Heart left ventricle (tissue), 16 donors: ENCODE data around the gene TEX264. TPM values are rescaled to one million over a fixed set of nuclear protein-coding genes. Genes with fewer than 3 reads are reported as not detected.

Experiments
- ATAC-seq, 4 donors: fragments of 200-7000 bp; cut with Tn5 transposase; one replicate each; pipeline ENCODE4 v1.9.1; 2020 to 2022; ENCODE audit warnings: moderate library complexity in 4 of 4, mild to moderate bottlenecking in 3 of 4, moderate number of reproducible peaks in 1 of 4
- DNase-seq, 5 donors: peaks; one replicate each; pipeline ENCODE4 v3.0.0-alpha.2; 2020
- H3K27ac ChIP-seq, 12 donors: fragments of 200-600 bp; sonication (generic) in 4 of 12; one replicate each; pipeline versions ENCODE4 v1.5.0 to v1.8.0; 2016 to 2022; ENCODE audit warnings: mild to moderate bottlenecking in 2 of 12
- H3K27me3 ChIP-seq, 9 donors: fragments of 200-600 bp; sonication (generic) in 2 of 9; one replicate each; pipeline versions ENCODE4 v1.5.1 to v1.8.0; 2016 to 2022; ENCODE audit warnings: mild to moderate bottlenecking in 3 of 9
- H3K36me3 ChIP-seq, 9 donors: fragments of 200-600 bp; sonication (generic) in 2 of 9; one replicate each; pipeline versions ENCODE4 v1.5.0 to v1.8.0; 2018 to 2022; ENCODE audit warnings: mild to moderate bottlenecking in 2 of 9
- H3K4me1 ChIP-seq, 12 donors: fragments of 200-600 bp; sonication (generic) in 4 of 12; one replicate each; pipeline versions ENCODE4 v1.5.0 to v1.8.0; 2016 to 2022; ENCODE audit warnings: mild to moderate bottlenecking in 3 of 12
- H3K4me3 ChIP-seq, 12 donors: fragments of 200-600 bp; sonication (generic) in 4 of 12; one replicate each; pipeline versions ENCODE4 v1.5.0 to v1.8.0; 2017 to 2022; ENCODE audit warnings: mild to moderate bottlenecking in 9 of 12, moderate library complexity in 4 of 12
- H3K9me3 ChIP-seq, 12 donors: fragments of 200-600 bp; sonication (generic) in 4 of 12; one replicate each; pipeline versions ENCODE4 v1.5.0 to v1.8.0; 2016 to 2022; ENCODE audit warnings: mild to moderate bottlenecking in 1 of 12
- CTCF ChIP-seq, 12 donors: fragments of 200-600 bp; sonication (generic) in 4 of 12; IDR thresholded peaks; one replicate each; pipeline versions ENCODE4 v1.5.0 to v1.8.0; 2018 to 2022; ENCODE audit warnings: antibody characterized with exemption in 12 of 12, mild to moderate bottlenecking in 5 of 12
- POLR2A ChIP-seq, 2 donors: fragments of 450-650 bp; IDR thresholded peaks; one replicate each; pipeline ENCODE4 v1.6.1; 2017; ENCODE audit warnings: antibody characterized with exemption in 2 of 2, mild to moderate bottlenecking in 2 of 2, moderate library complexity in 2 of 2
- WGBS, 4 donors: extraction: QIAGEN DNeasy Blood & Tissue Kit in 2 of 4; methylation state at CpG; one replicate each; pipeline versions ENCODE4 v1.1.5 to v1.1.7; 2013 to 2018; 5-methylcytosine and 5-hydroxymethylcytosine counted together
- intact Hi-C, 10 donors: fragments of 100-400 bp; cut with DNase I; formaldehyde crosslinking; loops; one replicate each; pipeline versions ENCODE4 v1.11.1 to v1.14.2; 2022
- polyA plus RNA-seq, 2 donors: library from polyadenylated mRNA; stranded (reverse); fragments of 200-250 nt; gene quantifications; one replicate each; pipeline ENCODE4 v1.2.3, GENCODE V29; 2013
- total RNA-seq, 9 donors: library from RNA; depleted of rRNA in 2 of 9; stranded (reverse); fragments of >200 nt in 2 of 9; fragmentation: NEBNext Ultra II Directional in 3 of 9; extraction: Animal tissue kit (Norgen Biotek cat#: 25700) in 3 of 9; gene quantifications; one replicate each; pipeline versions ENCODE4 v1.1.0 to v1.2.4, GENCODE V29; 2016 to 2023
- donor health status: ischemic (EF 13 %, LVEDD 7.1; RV severe dilation, severe dysfunction).
- donor health status: healthy with polysubstance abuse.
- donor health status: DM: no; HTN: yes; CAD: no.
- donor health status: DM: no; HTN: no; CAD: no.
- donor health status: ischemic (EF 25% LVEDD 6.9; RV normal size, moderate dysfunction).
- donor health status: ischemic (EF 25% LVEDD 5.7; RV mildly dilated, moderate dysfunction).
- donor health status: healthy.
- donor health status: DM: yes; HTN: yes; CAD: no.
- donor health status: ischemic (EF 35%, LVEDD 5.7; RV mildly dilated, moderate dysfunction).
- donor health status: nonischemic (EF 11% LVEDD 7.7; RV severe dilation, severe dysfunction).
- donor health status: DM: yes; HTN: yes; CAD: no.
- donor health status: PGD.
- donor health status: ischemic (EF 29% LVEDD 5.4; RV normal size, mild dysfunction).
- donor health status: nonischemic (EF 23%, LVEDD 6.1; RV moderate dilation, normal function).

The TEX264 gene
- total and polyA plus RNA-seq, 11 donors = 29.5 to 69.0 (median 40.0) TPM

- Histone ChIP-seq H3K36me3 (no peaks in the 10 kb centered on the region), H3K4me3 (no peak overlapping the region), H3K4me1 (peaks cover 0 to 4% (median 0%) of the 10 kb centered on the region in 12 donors), H3K27me3 (no peaks in the 10 kb centered on the region), H3K9me3 (no peaks in the 10 kb centered on the region), H3K27ac (no peak overlapping the region)
- TF ChIP-seq CTCF (IDR thresholded peaks at IDR 0.05) (no peak), POLR2A (IDR thresholded peaks at IDR 0.05) (no peak)
- WGBS, 4 donors = 82 to 96% (median 92%) methylated on average over 9 to 10 of the region's 10 CpGs
- DNase-seq (no peak), ATAC-seq (no peak)
- intact Hi-C loops = loop anchor here in 3 of 10 donors (5.0 to 10.0 kb wide), 2 partner anchors 77 to 85 kb away; no protein-coding TSS in a partner anchor
Measured at GRCh38 chr3:51717446-51717845, 46.4 kb downstream of the TEX264 start.

GRCh38 chr3:51717947-51718346 is 46.9 kb downstream of the TEX264 start:
- WGBS, 4 donors = 85 to 89% (median 88%) methylated on average over 7 of the region's 7 CpGs

DNA sequence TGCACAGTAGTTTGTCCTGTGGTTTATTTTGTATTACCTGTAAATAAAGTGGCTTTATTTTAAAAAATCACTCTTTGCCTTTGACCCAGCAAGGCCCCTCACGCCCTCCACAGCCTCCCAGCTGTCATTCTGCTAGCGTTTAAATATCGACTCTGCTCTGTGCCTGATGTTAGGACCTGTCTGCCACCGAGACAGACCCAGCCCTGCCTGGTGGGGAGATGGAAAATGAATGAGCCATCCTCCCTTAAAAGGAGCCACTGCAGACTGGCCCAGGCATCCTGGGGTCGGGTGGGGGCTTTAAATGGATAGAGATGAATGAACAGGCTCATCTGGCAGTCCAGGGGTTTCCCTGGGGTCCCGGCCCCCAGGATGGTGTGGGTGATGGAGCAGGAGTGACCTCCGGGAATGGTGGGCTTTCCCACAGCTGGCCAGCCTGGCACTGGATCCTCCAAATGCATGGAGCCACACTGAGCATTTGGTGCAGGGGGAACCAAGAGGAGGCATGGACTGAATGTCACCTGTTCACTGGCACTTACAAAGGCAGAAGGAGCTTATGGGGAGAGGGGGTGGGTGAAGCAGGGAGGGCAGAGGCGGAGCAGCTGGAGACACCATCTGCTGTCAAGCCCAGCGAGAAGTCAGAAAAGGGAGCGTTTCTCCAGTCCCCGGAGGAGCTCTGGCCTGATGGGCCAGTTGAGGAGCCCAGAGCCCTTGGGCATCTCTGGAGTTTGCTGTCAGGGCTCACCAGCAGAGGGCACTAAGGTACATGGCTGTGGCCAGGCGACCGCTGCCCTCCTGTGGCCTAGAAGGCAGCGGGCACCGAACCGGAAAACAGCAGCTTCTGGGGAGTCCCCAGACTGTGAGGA is 47.7 kb downstream of the TEX264 start:
- intact Hi-C loops = loop anchor here in 6 of 10 donors (2.0 to 10.0 kb wide), 4 partner anchors 76 to 84 kb away; no protein-coding TSS in a partner anchor
- no peaks in the 10 kb centered on the region for H3K36me3 ChIP-seq
- WGBS, 4 donors = 47 to 52% (median 47%) methylated on average over 16 of the region's 16 CpGs

More at GRCh38 chr3:51717947-51718346, 46.9 kb downstream of the TEX264 start:
- ATAC-seq (no peak), DNase-seq (no peak)
- no peaks in the 10 kb centered on the region for H3K27me3 ChIP-seq
- intact Hi-C loops = loop anchor here in 6 of 10 donors (2.0 to 10.0 kb wide), 4 partner anchors 77 to 84 kb away; no protein-coding TSS in a partner anchor
- TF ChIP-seq CTCF (IDR thresholded peaks at IDR 0.05) (no peak), POLR2A (IDR thresholded peaks at IDR 0.05) (no peak)
- no peaks in the 10 kb centered on the region for H3K9me3 ChIP-seq
- H3K36me3 ChIP-seq = no peaks in the 10 kb centered on the region
- H3K4me3 ChIP-seq = no peak overlapping the region
- H3K4me1 ChIP-seq = peaks cover 0 to 4% (median 0%) of the 10 kb centered on the region in 12 donors
- H3K27ac ChIP-seq = no peak overlapping the region

More for the DNA sequence above, 47.7 kb downstream of the TEX264 start:
- Histone ChIP-seq H3K4me1 (peaks cover 0 to 4% (median 0%) of the 10 kb centered on the region in 12 donors), H3K27me3 (no peaks in the 10 kb centered on the region), H3K9me3 (no peaks in the 10 kb centered on the region), H3K4me3 (no peak overlapping the region), H3K27ac (no peak overlapping the region)
- peak; percentile 38 to 84 (median 78) for ATAC-seq
- peak in 4 of 5 donors; percentile 33 to 73 (median 59) for DNase-seq
- TF ChIP-seq POLR2A (IDR thresholded peaks at IDR 0.05) (no peak), CTCF (IDR thresholded peaks at IDR 0.05) (peak; percentile 60 to 81 (median 68))
